ENCODE data around the gene COX14.
"Not testable (repeated sequence)": the region's sequence is repeated elsewhere in the genome, so short reads cannot be mapped to it uniquely, and the experiment has no call there.

Gene COX14

DNA sequence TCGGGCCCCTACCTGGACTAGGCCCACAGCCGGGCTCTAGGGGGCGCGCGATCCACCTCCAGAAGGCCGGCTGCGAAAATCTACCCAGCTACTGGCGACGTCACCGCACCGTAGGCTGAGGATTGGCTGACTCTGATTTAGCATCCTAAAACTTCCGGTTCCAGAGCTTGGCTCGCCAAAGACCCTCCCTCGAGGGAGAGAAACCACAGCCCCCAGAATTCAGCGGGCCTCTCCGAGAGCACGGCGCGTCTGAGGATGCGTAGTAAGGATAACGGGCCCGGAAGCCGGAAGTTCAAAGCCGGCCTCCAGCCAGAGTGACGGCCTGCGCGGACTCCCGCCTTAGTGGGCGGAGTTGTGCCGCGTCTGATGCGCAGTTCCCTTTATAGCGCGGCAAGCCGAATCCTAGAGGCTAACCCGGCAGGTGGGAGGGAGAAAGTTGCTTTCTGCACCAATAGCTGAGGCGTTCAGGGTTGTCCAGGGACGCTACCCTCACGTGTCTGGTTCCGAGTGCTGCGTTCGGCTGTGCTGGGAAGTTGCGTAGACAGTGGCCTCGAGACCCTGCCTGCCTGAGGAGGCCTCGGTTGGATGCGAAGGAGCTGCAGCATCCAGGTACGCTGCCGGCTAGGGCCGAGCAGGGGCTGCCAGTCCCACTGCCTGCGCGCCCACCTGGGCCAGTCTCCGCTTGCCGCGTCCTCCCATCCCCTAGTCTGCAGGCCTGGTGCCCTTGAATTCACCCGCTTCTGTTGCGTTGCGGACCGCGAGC is at the start of gene COX14:
TSS of gene COX14 (plus strand) at position 544 of the 763 bp plus-strand sequence. CDS start 7,808 bp downstream, outside the sequence.
- DNase-seq, result peak; percentile 98 to 99

DNA sequence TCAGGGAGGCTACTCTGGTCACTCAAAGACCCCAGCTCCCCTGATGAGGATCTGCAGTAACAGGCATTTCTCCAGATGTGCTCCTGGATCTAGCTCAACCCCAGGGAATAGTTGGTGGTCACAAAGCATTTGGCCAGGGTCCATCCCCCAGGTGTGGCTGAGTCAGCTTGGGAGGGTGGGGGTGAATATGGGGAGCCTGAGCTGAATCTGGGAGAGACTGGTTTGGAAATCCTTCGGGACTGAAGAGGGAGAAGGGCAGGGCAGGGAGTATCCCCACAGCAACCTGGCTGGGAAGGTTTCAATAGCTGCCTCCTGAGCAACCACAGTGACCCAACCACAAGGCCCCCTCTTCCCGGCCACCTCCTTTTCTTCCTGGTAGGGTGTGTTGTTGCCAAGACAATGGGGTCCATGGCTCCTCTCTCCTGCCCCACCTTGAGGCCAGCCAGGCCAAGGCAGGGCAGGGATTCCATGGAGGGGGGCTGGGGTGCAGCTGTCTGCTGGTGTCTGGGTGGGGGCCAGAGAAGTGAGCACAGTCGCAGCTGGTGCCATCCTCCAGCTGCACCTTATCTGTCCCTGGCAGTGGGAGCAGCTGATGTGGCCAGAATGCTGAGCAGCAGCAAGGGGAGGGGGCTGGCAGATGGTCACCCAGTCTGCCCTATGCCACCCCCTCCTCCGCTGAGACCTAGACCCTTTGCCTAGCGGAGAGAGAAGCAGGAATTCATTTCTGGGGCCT is 49.1 kb upstream of the COX14 start:
- no peak for DNase-seq

GRCh38 chr12:50065726-50066310 is 46.2 kb upstream of the COX14 start:
- no peak for DNase-seq

DNA sequence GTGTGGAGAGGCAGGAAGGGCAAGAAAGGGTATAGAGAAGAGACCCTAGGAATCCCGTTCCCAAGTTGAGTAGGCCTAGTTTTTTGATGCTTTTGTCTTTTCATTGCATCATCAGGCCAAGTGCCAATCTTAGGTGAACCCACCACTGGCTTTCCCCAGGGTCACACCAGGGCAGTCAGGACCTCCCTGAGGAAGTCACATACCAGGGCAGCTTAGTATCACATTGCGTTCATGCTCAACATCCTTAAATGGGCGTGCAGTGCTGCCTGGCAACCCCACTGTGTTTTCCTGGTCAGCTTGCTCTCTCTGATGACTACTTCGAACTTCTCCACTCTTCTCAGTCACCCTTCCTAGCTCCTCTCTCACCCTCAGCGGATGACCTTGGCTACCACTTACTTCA is 45.6 kb upstream of the COX14 start:
- DNase-seq, result no peak

DNA sequence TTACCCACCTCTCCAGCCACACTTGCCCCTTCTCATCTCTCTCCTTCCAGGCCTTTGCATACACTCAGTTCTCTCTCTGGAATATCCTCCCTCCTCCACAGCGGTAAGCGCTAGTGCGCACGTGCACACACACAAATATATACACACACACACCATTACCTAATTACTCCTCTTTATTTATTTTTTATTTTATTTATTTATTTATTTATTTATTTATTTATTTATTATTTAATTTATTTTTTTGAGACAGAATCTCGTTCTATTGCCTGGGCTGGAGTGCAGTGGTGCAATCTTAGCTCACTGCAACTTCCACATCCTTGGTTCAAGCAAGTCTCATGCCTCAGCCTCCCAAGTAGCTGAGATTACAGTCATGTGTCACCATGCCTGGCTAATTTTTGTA is 43.0 kb upstream of the COX14 start:
- no peak for DNase-seq

GRCh38 chr12:50069539-50069938 is 42.5 kb upstream of the COX14 start:
- no peak for DNase-seq

GRCh38 chr12:50070314-50071060 is 41.5 kb upstream of the COX14 start:
- DNase-seq, result peak; percentile 57 to 65

DNA sequence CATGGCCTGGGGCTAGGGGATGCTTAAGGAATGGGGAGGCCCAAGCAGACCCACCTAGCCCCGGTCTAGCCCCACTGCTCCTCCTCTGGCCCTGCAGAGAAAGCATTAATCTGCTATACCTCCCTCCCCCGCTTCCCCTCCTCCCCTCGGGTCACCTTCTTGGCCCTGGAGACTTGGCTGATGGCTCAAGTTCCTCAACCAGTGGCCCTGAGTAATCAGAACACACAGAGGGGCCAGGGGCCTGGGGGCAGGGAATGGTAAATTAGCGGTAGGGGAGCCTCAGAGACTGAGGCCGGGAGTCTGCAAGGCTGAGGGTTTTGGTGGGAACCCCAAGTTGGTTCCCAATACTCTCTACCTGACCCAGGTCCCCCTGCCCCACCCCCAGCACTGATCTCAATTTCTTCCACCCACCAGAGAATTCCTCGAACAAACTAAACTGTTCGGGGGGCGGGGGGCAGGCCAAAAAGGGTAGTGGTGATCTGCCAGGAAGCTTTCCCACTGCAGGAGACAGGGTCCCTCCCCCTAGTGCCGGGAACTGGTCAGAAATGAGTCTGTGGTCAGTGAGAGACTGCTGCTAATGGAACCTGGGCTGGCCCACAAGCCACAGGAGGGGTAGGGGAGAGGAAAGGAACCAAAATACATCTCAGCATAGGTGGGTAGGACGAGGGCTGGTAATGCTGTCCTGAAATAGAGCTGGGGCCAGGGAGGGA is 39.7 kb upstream of the COX14 start:
- no peak for DNase-seq

- no peak for DNase-seq
Observed at GRCh38 chr12:50073206-50073605, 38.8 kb upstream of the COX14 start.

DNA sequence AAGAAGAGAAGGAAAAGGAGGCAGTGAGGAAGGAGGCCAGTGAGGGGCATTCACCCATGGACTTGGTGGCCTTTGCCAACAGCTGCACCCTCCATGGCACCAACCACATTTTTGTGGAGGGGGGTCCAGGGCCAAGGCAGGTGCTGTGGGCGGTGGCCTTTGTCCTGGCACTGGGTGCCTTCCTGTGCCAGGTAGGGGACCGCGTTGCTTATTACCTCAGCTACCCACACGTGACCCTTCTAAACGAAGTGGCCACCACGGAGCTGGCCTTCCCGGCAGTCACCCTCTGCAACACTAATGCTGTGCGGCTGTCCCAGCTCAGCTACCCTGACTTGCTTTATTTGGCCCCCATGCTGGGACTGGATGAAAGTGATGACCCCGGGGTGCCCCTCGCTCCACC is 38.3 kb upstream of the COX14 start:
- DNase-seq, result no peak

DNA sequence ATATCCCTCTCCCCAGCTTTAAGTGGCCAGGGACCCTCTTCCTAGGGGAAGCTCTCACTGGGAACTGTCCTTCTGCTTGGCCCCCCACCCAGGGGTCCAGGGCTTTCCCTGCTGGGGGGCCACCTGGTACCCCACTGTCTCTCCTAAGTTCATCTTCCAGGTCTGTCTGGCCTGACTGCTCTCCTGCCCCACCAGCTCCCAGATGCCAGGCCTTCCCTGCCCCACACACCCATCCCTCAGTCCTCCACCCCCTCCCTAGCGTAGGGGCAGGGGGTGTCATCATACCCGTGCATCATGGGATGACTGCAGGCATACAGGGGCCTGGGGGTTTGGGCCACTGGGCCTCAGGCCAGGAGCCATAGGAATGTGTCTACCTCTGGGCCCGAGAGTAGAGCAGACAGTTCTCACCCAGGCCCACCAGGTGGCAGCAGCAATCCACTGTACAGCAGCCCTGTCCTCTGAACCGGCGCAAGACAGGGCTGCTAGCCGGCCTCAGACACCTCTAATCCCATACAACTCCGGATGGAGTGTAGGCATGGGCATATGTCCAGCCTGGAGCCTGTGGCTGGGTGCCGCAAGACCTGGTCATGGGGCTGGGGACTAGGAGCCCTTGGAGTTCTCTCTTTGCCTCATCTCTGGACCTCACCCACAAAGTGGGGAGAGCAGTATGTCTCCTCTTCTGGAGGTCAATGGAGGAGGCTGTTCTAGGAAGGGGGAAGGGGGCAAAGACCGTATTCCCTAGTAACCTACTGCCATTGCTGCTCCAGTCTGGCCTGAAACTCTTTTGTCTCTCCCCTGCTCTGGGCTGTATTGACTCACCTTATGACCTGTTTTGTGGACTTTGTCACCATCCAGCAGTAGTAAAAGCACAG is 36.9 kb upstream of the COX14 start:
- DNase-seq, result peak; percentile 77 to 87

GRCh38 chr12:50075808-50076170 is 36.2 kb upstream of the COX14 start:
- no peak for DNase-seq

- DNase-seq, result no peak
Observed at GRCh38 chr12:50077099-50077498, 34.9 kb upstream of the COX14 start.

GRCh38 chr12:50078281-50078680 is 33.8 kb upstream of the COX14 start:
- DNase-seq, result no peak

DNA sequence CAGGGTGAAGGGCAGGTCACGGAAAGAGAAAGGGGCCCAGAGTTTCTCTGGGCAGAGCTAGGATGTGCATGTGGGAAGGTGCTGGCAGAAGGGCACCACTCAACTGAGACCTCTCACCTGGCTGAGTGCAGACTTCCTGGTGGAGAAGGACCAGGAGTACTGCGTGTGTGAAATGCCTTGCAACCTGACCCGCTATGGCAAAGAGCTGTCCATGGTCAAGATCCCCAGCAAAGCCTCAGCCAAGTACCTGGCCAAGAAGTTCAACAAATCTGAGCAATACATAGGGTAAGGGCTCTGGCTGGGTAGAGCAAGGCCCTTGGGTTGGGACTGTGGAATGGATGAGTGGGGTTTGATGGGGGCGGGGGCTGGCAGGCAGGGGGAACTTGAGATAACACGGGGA is 32.3 kb upstream of the COX14 start:
- no peak for DNase-seq

DNA sequence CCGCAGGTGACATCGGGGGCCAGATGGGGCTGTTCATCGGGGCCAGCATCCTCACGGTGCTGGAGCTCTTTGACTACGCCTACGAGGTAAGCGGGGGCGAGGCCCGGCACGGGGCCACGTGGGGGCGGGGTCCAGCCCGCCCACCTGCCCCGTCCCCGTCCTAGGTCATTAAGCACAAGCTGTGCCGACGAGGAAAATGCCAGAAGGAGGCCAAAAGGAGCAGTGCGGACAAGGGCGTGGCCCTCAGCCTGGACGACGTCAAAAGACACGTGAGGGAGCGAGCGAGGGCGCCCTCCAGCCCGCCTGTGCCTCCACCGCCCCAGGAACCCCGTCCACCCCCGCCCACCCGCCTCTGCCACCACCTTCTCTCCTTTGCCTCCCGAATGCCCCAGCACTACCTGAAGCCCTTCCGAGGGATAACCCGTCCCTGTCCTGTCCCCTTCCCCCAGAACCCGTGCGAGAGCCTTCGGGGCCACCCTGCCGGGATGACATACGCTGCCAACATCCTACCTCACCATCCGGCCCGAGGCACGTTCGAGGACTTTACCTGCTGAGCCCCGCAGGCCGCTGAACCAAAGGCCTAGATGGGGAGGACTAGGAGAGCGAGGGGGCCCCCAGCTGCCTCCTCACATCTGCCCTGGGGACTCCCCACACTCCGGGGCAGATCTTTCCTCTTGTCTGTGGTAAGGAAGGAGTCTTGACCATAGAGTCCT is 30.8 kb upstream of the COX14 start:
- no peak for DNase-seq

GRCh38 chr12:50082644-50083043 is 29.4 kb upstream of the COX14 start:
- no peak for DNase-seq

DNA sequence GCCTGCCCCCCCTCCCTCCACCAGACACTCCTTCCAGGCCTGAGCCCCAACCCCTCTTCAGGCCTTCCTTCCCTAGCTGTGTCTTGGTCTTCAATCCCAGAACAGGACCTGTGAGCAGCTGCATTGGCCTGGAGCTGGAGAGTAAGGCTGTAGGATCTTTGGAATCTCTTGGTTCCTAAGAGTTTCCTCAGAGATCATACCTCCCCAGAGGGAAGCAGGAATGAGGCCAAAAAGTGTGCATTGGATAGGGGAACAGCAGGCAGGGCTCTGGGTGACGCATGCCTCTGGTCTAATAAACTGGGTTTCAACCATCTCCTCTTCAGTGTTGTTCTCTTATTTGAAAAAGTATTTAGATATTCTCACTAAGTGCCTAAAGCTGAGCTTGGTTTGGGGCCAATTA is 28.7 kb upstream of the COX14 start:
- no peak for DNase-seq

GRCh38 chr12:50084409-50084774 is 27.6 kb upstream of the COX14 start:
- not testable (repeated sequence) for DNase-seq

- peak; percentile 82 to 85 for DNase-seq
Observed at GRCh38 chr12:50084775-50085614, 27.0 kb upstream of the COX14 start, which contains the start of gene SMARCD1. Gene SMARCD1, plus strand, starts transcription at chr12:50085342. Its CDS starts 28 bp downstream, at chr12:50085370.
